ENCODE data around the gene DRP2. TPM values are rescaled to one million over a fixed set of nuclear protein-coding genes. Genes with fewer than 3 reads are reported as not detected.
A peak's percentile ranks its signal among the peaks of the same experiment; 100 is the strongest.

The DRP2 gene
- polyA plus RNA-seq, 1 experiment: 4.3 TPM

GRCh38 chrX:101190736-101191135 lies 28.9 kb upstream of the DRP2 start:
- H3K4me3 ChIP-seq (ENCODE audit: low read depth, low read length): no peak overlapping the region
- TF ChIP-seq CTCF (IDR thresholded peaks at IDR 0.05; ENCODE audit: low read depth, low read length): no peak
- CTCF ChIA-PET: no interaction called here

GRCh38 chrX:101191217-101191750 lies 28.3 kb upstream of the DRP2 start:
- no peak for DNase-seq (ENCODE audit: low read depth, low spot score)
- ChIA-PET POLR2A (no interaction called here), CTCF (no interaction called here)
- Histone ChIP-seq H3K9me3 (ENCODE audit: control insufficient read depth, insufficient read depth, low read length) (peaks cover 6% of the 10 kb centered on the region), H3K4me3 (ENCODE audit: low read depth, low read length) (no peak overlapping the region), H3K27ac (ENCODE audit: low read depth, low read length) (no peak overlapping the region), H3K27me3 (ENCODE audit: control insufficient read depth, insufficient read depth, low read length) (no peaks in the 10 kb centered on the region)
- no peak for TF ChIP-seq CTCF (IDR thresholded peaks at IDR 0.05; ENCODE audit: low read depth, low read length)

More at GRCh38 chrX:101190736-101191135, 28.9 kb upstream of the DRP2 start:
- Histone ChIP-seq H3K27ac (ENCODE audit: low read depth, low read length) (no peak overlapping the region), H3K27me3 (ENCODE audit: control insufficient read depth, insufficient read depth, low read length) (no peaks in the 10 kb centered on the region), H3K9me3 (ENCODE audit: control insufficient read depth, insufficient read depth, low read length) (peaks cover 6% of the 10 kb centered on the region)
- POLR2A ChIA-PET: no interaction called here
- no peak for DNase-seq (ENCODE audit: low read depth, low spot score)

GRCh38 chrX:101195442-101196173 lies 24.0 kb upstream of the DRP2 start:
- no peak overlapping the region for H3K4me3 ChIP-seq (ENCODE audit: low read depth, low read length)
- POLR2A ChIA-PET: no interaction called here
- no peak for TF ChIP-seq CTCF (IDR thresholded peaks at IDR 0.05; ENCODE audit: low read depth, low read length)
- no peak for DNase-seq (ENCODE audit: low read depth, low spot score)
- H3K27ac ChIP-seq (ENCODE audit: low read depth, low read length): no peak overlapping the region
- H3K27me3 ChIP-seq (ENCODE audit: control insufficient read depth, insufficient read depth, low read length): no peaks in the 10 kb centered on the region
- CTCF ChIA-PET: interaction anchor here (0.6 to 1.3 kb wide), 2 partner anchors 10 to 182 kb away, joined by 3 to 6 read pairs; no protein-coding TSS in a partner anchor
- H3K9me3 ChIP-seq (ENCODE audit: control insufficient read depth, insufficient read depth, low read length): no peaks in the 10 kb centered on the region

- no peak for DNase-seq (ENCODE audit: low read depth, low spot score)
- no peaks in the 10 kb centered on the region for H3K9me3 ChIP-seq (ENCODE audit: control insufficient read depth, insufficient read depth, low read length)
- H3K4me3 ChIP-seq (ENCODE audit: low read depth, low read length): no peak overlapping the region
- H3K27ac ChIP-seq (ENCODE audit: low read depth, low read length): no peak overlapping the region
- ChIA-PET POLR2A (no interaction called here), CTCF (no interaction called here)
- no peaks in the 10 kb centered on the region for H3K27me3 ChIP-seq (ENCODE audit: control insufficient read depth, insufficient read depth, low read length)
- TF ChIP-seq CTCF (IDR thresholded peaks at IDR 0.05; ENCODE audit: low read depth, low read length): no peak
Measured at GRCh38 chrX:101203761-101204351, 15.7 kb upstream of the DRP2 start.

- no peak overlapping the region for H3K4me3 ChIP-seq (ENCODE audit: low read depth, low read length)
- TF ChIP-seq CTCF (IDR thresholded peaks at IDR 0.05; ENCODE audit: low read depth, low read length): peak; percentile 56
- H3K27me3 ChIP-seq (ENCODE audit: control insufficient read depth, insufficient read depth, low read length): no peaks in the 10 kb centered on the region
- ChIA-PET POLR2A (no interaction called here), CTCF (no interaction called here)
- no peak for DNase-seq (ENCODE audit: low read depth, low spot score)
- no peak overlapping the region for H3K27ac ChIP-seq (ENCODE audit: low read depth, low read length)
- H3K9me3 ChIP-seq (ENCODE audit: control insufficient read depth, insufficient read depth, low read length): no peaks in the 10 kb centered on the region
Measured at GRCh38 chrX:101206471-101206870, 13.1 kb upstream of the DRP2 start.
